ENCODE measurements around the gene DCAKD. TPM values are rescaled to one million over a fixed set of nuclear protein-coding genes. Genes with fewer than 3 reads are reported as not detected.

DCAKD gene
- polyA plus RNA-seq, 3 donors, result 56.8 to 57.9 (median 57.9) TPM

DNA sequence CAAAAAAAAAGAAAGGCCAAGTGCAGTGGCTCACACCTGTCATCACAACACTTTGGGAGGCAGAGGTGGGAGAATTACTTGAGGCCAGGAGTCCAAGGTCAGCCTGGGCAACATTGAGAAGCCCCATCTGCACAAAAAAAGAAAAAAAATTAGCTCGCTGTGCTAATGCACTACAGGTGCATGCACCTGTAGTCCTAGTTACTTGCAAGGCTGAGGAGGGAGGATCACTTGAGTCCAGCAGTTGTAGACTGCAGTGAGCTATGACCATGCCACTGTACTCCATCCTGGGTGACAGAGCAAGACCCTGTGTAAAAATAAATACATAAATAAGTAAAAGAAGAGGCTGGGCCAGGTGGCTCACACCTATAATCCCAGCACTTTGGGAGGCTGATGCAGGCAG lies 39.7 kb downstream of the DCAKD start:
- DNase-seq, result no peak

DNA sequence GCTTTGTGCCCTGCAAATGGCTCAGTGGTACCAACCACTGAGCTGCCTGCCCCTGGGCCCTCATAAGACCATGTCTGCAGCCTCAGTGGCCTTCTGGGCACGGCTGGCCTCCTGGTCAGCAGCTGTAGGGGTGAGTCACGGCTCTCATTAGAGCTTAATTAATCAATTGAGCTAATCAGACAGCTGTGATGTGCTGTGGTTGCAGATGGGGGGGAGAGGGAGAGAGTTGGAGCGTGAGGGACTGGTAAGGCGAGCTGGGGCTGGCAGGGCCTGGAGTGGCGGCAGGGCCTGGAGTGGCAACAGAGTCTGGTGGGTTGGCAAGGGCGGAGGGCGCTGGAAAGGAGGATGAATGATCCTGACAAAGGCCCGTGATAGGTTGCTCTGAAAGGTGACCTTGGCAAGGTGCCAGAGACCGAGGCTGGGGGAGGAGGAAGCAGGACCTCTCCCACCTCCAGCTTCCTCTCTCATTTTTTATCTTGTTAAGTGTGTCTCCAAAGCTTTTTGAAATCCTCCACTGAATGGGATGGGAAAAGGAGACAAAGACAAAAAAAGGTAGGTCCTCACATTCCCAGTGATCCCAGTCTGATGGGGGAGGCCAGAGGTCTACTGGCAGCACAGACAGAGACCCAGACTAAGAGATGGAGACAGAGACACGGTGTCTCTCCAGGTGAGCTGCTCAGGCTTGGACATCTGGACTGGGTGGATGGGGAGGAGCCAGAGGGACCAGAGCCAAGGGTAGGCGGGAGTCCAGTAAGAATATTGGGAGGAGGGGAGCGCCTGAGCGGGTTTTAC lies 41.6 kb downstream of the DCAKD start:
- no peak for DNase-seq

DNA sequence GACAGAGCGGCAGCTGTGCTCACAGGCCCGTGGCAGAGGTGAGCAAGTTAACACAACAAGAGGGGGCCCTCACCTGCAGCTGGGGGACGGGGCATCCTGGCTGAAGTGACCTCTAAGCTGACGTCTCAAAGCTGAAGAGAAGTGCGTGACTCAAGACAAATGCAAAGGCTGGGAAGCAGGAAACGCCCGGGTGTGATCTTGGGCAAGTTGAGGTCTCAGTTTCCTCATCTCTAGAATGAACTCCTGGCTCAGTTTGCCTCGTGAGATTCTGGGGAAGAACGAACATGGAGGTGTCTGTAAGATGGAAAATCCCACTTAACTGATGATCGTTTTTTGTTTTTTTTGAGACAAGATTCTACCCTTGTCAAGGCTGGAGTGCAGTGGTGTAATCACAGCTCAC lies 43.2 kb downstream of the DCAKD start:
- DNase-seq, result no peak

GRCh38 chr17:45006927-45007461 lies 44.4 kb downstream of the DCAKD start:
- DNase-seq, result peak; percentile 71

- no peak for DNase-seq
These were observed 45.7 kb downstream of the DCAKD start for GRCh38 chr17:45005700-45006099.

DNA sequence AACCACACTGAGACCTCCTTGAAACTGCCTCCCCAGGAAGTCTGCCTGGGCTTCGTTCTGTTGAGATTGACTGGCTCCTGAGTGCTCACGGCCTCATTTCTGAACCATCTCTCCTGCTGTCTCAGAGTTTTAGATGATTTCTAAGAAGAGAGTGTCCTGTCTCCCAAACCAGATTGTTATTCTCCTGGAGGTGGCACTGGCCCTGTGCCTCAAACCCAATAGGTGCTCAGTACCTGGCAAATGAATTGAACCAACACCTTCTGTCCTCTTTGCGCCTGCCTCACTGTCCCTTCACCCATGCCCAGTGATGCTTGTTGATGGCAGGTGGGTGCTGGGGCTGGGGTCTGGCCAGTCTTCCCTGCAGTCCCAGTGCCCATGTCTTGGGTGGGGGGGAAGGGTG lies 47.0 kb downstream of the DCAKD start:
- no peak for DNase-seq

DNA sequence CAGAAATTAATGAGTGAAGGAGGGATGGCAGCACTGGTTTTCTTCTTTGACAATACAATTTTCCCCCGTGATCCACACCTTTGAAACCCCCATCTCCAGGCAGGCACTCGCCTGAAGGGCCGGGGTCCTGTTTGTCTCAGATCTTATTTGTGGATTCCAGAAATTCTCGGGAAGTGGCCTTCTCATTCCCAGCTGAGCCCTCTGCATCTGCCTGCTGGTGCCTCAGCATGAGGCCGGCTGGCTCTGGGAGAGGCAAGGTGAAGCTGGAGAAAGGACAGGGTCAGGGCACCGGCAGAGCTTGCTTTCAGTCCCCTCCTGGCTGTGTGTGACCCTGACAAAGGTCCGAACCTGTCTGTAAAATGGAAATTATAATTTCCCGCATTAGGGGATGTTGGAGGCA lies 47.6 kb downstream of the DCAKD start:
- DNase-seq, result no peak

DNA sequence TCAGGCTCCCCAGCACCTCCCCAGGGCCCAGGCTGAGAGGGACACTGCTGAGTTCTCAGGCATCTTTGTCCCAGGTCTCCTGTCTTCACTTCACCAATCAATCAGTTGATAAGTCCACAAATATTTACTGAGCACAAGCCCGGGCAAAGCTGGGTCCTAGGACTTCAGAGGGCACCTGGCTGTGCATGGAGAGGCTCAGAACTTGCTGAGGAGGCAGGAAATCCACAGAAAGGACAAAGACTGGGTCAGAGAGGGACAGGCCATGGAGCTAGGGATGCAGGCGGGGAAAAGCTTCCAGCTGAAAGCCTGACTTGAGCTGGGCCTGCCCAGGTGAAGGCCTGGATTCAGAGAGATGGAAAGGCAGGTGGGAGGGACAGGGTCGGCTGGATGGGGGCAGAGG lies 50.1 kb downstream of the DCAKD start:
- no peak for DNase-seq

DNA sequence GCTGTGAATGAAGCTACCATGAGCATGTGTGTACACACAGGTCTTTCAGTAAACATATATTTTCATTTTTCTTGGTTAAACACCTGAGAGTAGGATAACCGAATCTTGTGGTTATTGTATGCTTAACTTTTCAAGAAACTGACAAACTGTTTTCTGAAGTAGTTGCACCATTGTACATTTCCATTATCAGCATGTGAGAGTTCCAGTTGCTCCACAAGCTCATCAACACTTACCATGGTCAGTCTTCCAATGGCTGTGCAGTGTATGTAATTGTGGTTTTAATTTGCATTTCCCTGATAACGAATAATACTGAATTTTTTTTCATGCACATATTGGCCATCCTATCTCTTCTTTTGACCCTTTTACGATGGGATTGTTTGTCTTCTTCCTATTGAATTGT lies 52.0 kb downstream of the DCAKD start:
- no peak for DNase-seq

GRCh38 chr17:44998646-44999045 lies 52.8 kb downstream of the DCAKD start:
- no peak for DNase-seq

DNA sequence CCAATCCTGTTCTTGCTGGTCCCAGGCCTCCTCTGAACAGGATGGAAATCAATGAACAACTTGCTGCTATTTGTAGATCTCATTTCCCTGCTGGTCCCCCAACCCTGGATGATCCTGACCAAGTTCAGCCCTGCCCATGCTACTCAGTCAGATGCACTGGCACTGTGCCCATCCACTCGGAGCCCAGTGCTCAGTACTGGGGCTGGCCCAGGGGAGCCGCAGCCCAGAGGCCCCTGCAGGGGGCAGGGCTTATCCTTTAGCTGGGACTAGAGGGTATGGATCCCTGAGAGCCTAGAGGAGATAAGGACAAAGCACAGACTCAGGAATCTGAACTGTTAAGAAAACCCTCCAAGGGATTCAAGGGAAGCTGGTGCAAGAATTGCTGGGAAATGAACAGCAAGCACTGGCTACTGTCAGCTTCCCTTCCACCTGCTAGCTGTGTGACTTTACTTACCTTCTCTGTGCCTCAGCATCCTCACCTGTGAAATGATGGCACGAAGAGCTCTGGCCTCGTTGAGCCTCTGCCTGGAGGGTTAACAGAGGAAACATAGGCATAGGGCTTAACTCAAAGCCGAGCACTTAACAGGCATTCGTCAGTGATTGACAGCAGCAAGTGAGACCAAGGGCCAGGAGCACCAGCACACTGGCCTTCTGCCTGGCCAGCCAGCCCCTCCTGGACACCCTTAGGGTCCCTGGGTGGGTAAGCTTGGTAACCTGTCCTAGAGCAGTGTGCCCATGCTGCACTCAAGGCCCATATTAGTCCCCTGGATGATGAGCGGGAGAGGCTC lies 53.5 kb downstream of the DCAKD start:
- DNase-seq, result no peak

DNA sequence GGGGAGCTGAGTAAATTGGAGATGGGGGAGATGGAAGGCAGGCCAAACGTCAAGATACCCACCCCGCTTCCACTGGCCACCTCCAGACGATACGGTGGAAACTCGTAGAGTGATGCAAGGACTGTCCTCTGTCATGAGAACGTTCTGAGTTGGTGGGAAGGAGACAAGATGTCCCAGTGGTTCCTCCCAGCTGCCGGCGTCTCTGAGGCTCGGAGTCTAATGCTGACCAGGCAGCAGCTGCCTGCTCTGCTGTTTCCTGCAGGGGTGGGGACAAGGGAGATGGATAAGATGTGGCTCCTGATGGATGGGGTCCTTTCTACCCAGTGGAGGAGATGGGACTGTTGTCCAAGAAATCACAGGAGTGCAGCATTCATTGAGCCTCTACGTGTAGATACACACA lies 55.1 kb downstream of the DCAKD start:
- DNase-seq, result no peak

GRCh38 chr17:44995436-44996001 lies 55.9 kb downstream of the DCAKD start:
- no peak for DNase-seq

DNA sequence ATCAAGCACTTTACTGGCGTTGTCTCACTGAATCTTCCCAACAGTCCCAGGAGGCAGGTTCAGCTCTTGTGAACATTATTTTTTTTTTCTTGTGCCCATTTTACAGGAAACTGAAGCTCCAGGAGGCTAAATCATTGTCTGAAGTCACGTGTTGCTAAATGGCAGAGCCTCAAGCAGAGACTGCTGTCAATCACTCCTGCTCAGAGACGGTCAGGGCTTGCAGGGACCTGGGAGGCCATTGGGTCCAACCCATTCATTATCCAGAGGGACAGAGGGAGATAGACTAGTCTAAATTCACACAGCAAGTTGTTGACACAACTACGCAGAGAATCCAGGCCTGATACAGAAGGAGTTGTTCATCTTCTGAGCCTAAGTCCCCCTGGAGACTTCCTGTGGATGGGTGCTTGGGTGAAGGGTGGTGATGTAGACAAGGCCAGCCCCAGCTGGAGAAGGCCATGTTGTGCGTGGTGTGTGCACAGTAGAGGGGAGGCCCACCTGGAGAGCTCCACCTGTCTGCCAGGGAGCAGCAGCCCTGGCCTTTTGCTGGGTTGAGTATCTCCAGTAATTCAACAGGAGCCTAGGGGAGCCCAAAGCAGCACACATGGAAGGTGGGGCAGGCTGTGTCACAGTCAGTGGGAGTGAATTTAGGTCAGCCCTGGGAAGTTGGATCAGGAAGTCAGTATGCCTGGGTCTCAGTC lies 59.0 kb downstream of the DCAKD start:
- no peak for DNase-seq

GRCh38 chr17:44990994-44991393 lies 60.4 kb downstream of the DCAKD start:
- no peak for DNase-seq

GRCh38 chr17:44989552-44990138 lies 61.8 kb downstream of the DCAKD start:
- DNase-seq, result no peak

- no peak for DNase-seq
These were observed 63.1 kb downstream of the DCAKD start for GRCh38 chr17:44988044-44988942.

DNA sequence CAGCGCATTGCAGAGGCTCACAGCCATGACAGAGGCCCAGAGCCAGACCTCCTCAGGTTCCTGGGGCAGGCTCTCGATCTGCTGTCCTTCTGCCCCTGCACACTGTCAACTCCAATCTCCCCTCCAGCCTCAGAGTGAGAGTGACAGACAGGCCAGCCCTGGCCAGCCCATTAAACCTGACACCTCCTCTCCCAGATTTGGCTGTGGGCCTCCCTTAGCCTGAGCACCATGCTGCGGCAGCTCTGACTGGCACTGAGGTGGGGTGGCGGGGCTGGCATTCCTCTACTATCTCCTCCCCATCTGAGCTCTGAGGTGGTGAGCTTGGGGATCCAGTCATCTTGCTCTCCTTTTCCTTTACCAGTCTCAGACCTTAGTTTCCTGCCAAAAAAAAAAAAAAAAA lies 67.9 kb downstream of the DCAKD start:
- no peak for DNase-seq

DNA sequence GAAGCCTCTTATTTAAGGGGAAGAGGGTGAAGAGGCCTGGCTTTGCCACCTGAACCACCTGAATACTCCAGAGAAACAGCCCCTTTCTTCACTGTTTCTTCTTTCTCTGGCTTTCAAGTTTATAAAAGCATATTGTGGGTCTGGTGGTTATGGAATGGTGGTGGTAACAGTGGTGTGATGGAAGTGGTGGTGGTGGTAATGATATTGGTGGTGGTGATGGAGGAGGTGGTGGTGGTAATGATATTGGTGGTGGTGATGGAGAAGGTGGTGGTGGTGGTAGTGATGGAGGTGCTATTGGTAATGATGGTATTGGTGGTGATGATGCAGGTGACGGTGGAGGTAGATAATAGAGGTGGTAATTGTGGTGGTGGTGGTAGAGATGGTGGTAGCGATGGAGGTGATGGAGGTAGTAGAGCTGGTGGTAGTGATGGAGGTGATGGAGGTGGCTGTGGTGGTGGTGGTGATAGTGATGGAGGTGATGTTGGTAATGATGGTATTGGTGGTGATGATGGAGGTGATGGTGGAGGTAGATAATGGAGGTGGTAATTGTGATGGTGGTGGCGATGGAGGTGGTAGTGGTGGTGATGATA lies 69.2 kb downstream of the DCAKD start:
- no peak for DNase-seq

Measured in renal pelvis (tissue), 4 donors.